Measurements from ENCODE around the gene AFF2.

- no peak for TF ChIP-seq GATA1 (IDR thresholded peaks at IDR 0.05; ENCODE audit: low read depth, low read length)
- TF ChIP-seq POLR2A (IDR thresholded peaks at IDR 0.05; ENCODE audit: low read length), result no peak
These were observed 263.5 kb downstream of the AFF2 start for GRCh38 chrX:148763896-148764295.

Data from erythroblast (primary cell).